Panc1 (cell line): ENCODE data around the gene ASB2. TPM values are rescaled to one million over a fixed set of nuclear protein-coding genes. Genes with fewer than 3 reads are reported as not detected.

Experiments used
- ATAC-seq: fragments of 200-7000 bp; cut with Tn5 transposase; 2 replicates; pipeline ENCODE4 v1.9.1; 2020; ENCODE audit warnings: mild to moderate bottlenecking, moderate library complexity
- BruUV-seq: library from RNA; stranded (reverse); fragments of 400-500 nt; replicated peaks from 2 replicates; lab custom pipeline; 2021; lab: Mats Ljungman, UMichigan
- CTCF ChIA-PET: fragments of 300-600 bp; sonication (Branson Sonifier 250); formaldehyde crosslinking; loops from one replicate; lab custom pipeline; 2022; ENCODE audit warnings: antibody characterized with exemption; lab: Charles Lee
- POLR2A ChIA-PET: fragments of 300-600 bp; sonication (Branson Sonifier 250); formaldehyde crosslinking; loops from one replicate; lab custom pipeline; 2022; ENCODE audit warnings: antibody characterized with exemption; lab: Charles Lee
- DNase-seq: peaks from one replicate; pipeline ENCODE4 v3.0.0-alpha.2; 2010; ENCODE audit warnings: low read depth, low spot score
- H3K27ac ChIP-seq: 2 replicates; pipeline ENCODE4 v1.5.1; 2011; ENCODE audit warnings: mild to moderate bottlenecking, low read length, inconsistent platforms
- H3K27me3 ChIP-seq: fragments of 200-500 bp; sonication (Bioruptor generic); 2 replicates; pipeline ENCODE4 v1.6.0; 2014; ENCODE audit warnings: low read length, inconsistent platforms; ENCODE audit not compliant: control insufficient read depth, insufficient read depth
- H3K36me3 ChIP-seq: fragments of 200-500 bp; sonication (Bioruptor generic); 2 replicates; pipeline ENCODE4 v1.5.1; 2014; ENCODE audit warnings: inconsistent platforms, mild to moderate bottlenecking, low read length, moderate library complexity; ENCODE audit not compliant: control insufficient read depth, insufficient read depth
- H3K4me1 ChIP-seq: 2 replicates; pipeline ENCODE4 v1.5.1; 2011; ENCODE audit warnings: inconsistent platforms, mild to moderate bottlenecking, low read length, moderate library complexity; ENCODE audit not compliant: control insufficient read depth, insufficient read depth
- H3K4me3 ChIP-seq, 2 experiments: 2 replicates each; pipeline ENCODE4 v1.5.1; 2011 to 2012; ENCODE audit warnings: low read depth in 2 of 2, low read length in 2 of 2, mild to moderate bottlenecking in 2 of 2, inconsistent platforms in 1 of 2, moderate library complexity in 1 of 2
- H3K9me3 ChIP-seq: fragments of 200-500 bp; sonication (Bioruptor generic); 2 replicates; pipeline ENCODE4 v1.5.1; 2014; ENCODE audit warnings: low read depth, mild to moderate bottlenecking, inconsistent platforms, low read length, moderate library complexity; ENCODE audit not compliant: control insufficient read depth, insufficient read depth
- CTCF ChIP-seq: fragments of 450-650 bp; IDR thresholded peaks from 2 replicates; pipeline ENCODE4 v1.5.1; 2017; ENCODE audit warnings: mild to moderate bottlenecking
- POLR2AphosphoS5 ChIP-seq: IDR thresholded peaks from 2 replicates; pipeline ENCODE4 v1.6.1; 2012; ENCODE audit warnings: mild to moderate bottlenecking, low read depth, low read length, moderate library complexity
- REST ChIP-seq, 2 experiments: IDR thresholded peaks; 2 replicates each; pipeline ENCODE4 v1.6.1; 2011 to 2012; ENCODE audit warnings: low read depth in 2 of 2, control low read depth in 1 of 2, low read length in 1 of 2, mild to moderate bottlenecking in 1 of 2, moderate library complexity in 1 of 2; ENCODE audit not compliant: insufficient read depth in 1 of 2
- SIN3A ChIP-seq: IDR thresholded peaks from 2 replicates; pipeline ENCODE4 v1.6.1; 2012; ENCODE audit warnings: low read depth, mild to moderate bottlenecking, low read length, moderate library complexity, borderline replicate concordance; ENCODE audit not compliant: insufficient read depth
- TCF7L2 ChIP-seq: IDR thresholded peaks from 2 replicates; pipeline ENCODE4 v1.6.1; 2011; ENCODE audit warnings: mild to moderate bottlenecking, low read depth, low read length, inconsistent platforms
- in situ Hi-C: cut with HindIII; loops from 2 replicates; pipeline ENCODE4 v1.10.0; 2016; ENCODE audit warnings: low sequenced_read_pairs, low pct_unique_long_range_greater_than_20kb
- intact Hi-C: fragments of 100-400 bp; cut with micrococcal nuclease; formaldehyde crosslinking; loops from one replicate; pipeline ENCODE4 v1.10.0; 2022; ENCODE audit not compliant: unreplicated experiment
- total RNA-seq: library from RNA; stranded (reverse); gene quantifications from one replicate; pipeline ENCODE4 v1.2.1, GENCODE V29; 2021; ENCODE audit not compliant: unreplicated experiment

Gene ASB2
- total RNA-seq, 1 experiment from 2014 or later = 0.28 TPM

GRCh38 chr14:93939304-93940229 lies 36.8 kb downstream of the ASB2 start:
- Histone ChIP-seq H3K27me3 (no peaks in the 10 kb centered on the region), H3K4me3 (peak overlapping the region; percentile 20 to 25; a peak in 3 of 4 replicates), H3K4me1 (peaks cover 10% of the 10 kb centered on the region), H3K9me3 (no peaks in the 10 kb centered on the region), H3K27ac (0 out of 2 replicates have a peak overlapping the region, but pooled peaks have one; percentile 17), H3K36me3 (no peaks in the 10 kb centered on the region)
- intact Hi-C loops (loop anchor here (2.0 to 10.0 kb wide), 2 partner anchors 61 to 195 kb away; no protein-coding TSS in a partner anchor), in situ Hi-C loops (no loop called here)
- DNase-seq (no peak), ATAC-seq (peak; percentile 91)
- no peak for TF ChIP-seq POLR2AphosphoS5
- peak; percentile 89 for TF ChIP-seq CTCF
- no peak for TF ChIP-seq SIN3A
- ChIA-PET POLR2A (no interaction called here), CTCF (interaction anchor here (0.5 to 1.7 kb wide), 19 partner anchors 9 to 695 kb away, joined by 3 to 11 read pairs (median 5); partner anchors contain the start of gene CCDC197)
- BruUV-seq = no TSS peak

GRCh38 chr14:93938751-93939303 lies 37.5 kb downstream of the ASB2 start:
- Histone ChIP-seq H3K27ac (no peak overlapping the region), H3K36me3 (no peaks in the 10 kb centered on the region), H3K27me3 (no peaks in the 10 kb centered on the region), H3K9me3 (no peaks in the 10 kb centered on the region), H3K4me1 (peaks cover 10% of the 10 kb centered on the region), H3K4me3 (no peak overlapping the region)
- ChIA-PET CTCF (interaction anchor here (0.5 to 1.7 kb wide), 8 partner anchors 32 to 199 kb away, joined by 3 to 11 read pairs (median 6); partner anchors contain the start of gene CCDC197), POLR2A (no interaction called here)
- in situ Hi-C loops (no loop called here), intact Hi-C loops (loop anchor here (10.0 kb wide), 1 partner anchor 196 kb away; no protein-coding TSS in a partner anchor)
- no peak for TF ChIP-seq POLR2AphosphoS5
- TF ChIP-seq SIN3A = no peak
- TF ChIP-seq TCF7L2 = no peak
- no peak for TF ChIP-seq CTCF
- no peak for TF ChIP-seq REST (IDR thresholded peaks at IDR 0.05; ENCODE audit: insufficient read depth in 1 of 2, low read depth in 2 of 2, low read length in 1 of 2)
- ATAC-seq = no peak
- no peak for DNase-seq
- BruUV-seq = no TSS peak
